GM19035 (cell line): Measurements from ENCODE around the gene LGR4.
"Not testable (repeated sequence)": the region's sequence is repeated elsewhere in the genome, so short reads cannot be mapped to it uniquely, and the experiment has no call there.

Source experiments
- ATAC-seq: cut with Tn5 transposase; IDR thresholded peaks from one replicate; pipeline ENCODE4 v1.9.1; 2021; ENCODE audit not compliant: unreplicated experiment

LGR4 gene

DNA sequence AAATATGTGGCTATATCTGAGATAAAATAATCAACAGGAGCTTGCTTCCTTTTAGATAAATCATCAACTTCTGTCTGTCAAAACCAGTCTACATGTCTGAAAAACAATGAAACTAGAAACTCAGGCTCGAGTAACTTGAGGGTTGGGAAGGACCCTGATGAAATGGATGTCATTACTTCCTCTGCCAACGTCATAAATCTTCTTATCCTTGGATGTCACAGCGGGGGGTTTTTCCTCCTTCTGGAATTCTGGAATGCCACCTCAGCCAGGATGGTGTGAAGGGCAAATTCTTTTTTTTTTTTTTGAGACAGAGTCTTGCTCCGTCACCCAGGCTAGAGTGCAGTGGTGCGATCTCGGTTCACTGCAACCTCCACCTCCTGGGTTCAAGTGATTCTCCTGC is 13.4 kb downstream of the LGR4 start:
- no peak for ATAC-seq

DNA sequence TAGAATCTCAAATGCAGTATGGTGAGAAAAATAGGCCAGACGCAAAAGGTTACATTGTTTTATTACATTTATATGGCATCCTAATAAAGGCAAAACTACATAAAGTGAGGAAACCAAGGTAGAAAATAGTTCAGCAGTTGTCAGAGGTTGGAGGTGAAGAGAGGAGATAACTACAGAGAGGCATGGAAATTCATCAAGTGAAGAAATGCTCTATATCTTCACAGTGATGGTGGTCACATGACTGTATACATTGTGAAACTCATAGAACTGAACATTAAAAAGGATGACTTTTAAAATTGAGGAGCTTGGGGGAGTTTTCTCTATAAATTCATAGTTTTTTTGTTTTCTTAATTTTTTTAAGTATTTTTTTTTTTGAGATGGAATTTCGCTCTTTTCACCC is 14.4 kb downstream of the LGR4 start:
- ATAC-seq = no peak

DNA sequence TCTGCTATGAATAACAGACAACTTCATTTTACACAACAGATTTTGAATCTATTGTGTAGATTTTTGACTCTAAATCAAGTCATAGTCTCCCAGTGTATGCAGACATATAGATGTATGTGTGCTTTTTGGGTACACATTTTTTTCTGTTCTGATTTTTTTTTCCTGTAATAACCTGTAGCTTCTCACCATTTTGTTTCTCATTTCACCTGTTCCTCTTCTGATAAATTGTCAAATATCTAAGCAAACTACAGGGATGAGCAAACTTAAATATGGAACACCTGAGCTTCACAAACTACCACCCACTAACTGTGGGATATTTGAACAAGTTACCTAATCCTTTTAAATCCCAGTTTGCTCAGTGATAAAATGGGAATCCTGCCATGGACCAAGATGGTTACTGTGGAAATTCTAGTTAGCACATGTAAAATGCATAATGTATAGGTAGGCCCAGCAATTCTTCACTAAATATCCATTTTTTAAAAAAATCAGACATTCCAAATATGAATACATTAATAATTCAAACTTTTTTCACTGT is 15.7 kb downstream of the LGR4 start:
- no peak for ATAC-seq

DNA sequence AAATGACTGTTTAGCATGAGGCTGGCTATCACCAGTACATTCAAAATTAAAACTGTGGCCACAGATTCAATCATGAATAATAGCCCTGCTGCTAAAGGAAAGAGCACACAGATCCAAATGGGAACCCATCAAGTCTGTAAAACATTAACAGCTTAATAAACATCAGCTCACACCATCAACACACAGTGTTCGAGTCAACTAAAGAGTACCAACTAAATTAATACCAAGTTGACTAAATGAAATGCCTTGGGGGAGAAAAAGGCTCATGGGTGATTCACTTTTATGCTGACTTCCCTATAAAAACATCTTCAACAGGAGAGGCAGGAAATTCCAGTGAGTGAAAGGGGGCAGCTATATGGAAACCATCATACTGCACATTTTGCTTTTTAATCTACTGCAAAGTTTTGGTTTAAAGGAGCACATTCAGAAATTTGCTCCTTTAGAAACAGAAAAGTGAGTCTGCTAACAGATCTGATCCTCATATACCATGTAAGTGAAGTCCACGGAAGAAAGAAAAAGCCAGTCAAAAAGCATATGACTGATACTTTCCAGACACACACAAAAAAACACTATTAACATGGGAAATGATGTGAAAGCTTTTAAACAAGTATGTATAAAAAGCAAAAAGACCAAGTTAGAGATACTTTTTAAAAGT is 16.3 kb downstream of the LGR4 start:
- ATAC-seq = no peak

DNA sequence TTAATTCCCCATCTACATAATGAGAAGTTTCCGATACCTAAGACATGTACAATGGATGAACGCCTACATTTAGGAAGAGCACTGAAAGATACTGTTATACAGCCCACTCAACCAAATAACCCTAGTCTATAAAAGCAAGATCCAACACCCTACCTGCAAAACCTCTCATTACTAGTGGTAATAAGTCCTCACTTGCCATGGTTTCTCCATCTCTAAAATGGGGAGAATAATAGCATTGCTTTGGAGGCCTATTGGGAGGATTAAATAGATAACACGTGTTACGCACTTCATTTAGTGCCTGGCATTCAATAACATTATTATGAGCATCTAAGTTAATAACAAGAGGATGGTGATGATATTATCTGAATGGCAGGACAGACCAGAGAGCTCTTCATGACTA is 16.9 kb downstream of the LGR4 start:
- no peak for ATAC-seq

DNA sequence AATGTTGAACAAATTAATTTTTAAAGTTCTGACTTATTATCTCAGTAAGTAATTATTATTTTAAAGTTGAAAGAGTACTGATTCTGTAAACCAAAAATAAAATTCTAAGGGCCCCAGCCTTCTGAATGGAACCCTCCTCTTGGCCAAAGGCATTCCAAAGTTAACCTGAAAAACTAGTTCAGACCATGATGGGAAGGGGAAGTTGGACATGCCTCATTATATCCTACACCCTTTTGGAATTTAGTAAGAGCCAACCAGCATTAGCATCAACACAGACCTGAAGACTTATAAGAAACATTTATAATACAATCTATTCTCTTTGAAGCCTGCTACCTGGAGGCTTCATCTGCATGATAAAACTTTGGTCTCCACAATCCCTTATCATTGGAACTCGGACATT is 18.9 kb downstream of the LGR4 start:
- ATAC-seq = no peak

DNA sequence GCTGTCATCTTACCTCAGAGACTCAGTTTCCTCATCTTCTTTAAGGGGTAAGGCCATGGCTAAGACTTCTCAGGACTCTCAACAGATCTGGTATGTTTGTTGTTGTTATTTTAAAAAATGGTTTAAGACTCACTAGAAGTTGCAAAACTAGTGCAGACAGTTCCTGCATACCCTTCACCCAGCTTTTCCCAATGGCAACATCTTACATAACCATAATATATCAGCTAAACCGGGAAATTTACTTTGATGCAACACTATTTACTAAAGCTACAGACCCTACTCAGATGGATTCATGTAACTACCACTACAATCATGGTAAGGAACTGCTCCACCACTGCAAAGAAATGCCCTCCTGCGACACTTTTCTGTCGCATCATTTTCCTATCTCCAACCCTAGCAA is 20.4 kb downstream of the LGR4 start:
- ATAC-seq = no peak

DNA sequence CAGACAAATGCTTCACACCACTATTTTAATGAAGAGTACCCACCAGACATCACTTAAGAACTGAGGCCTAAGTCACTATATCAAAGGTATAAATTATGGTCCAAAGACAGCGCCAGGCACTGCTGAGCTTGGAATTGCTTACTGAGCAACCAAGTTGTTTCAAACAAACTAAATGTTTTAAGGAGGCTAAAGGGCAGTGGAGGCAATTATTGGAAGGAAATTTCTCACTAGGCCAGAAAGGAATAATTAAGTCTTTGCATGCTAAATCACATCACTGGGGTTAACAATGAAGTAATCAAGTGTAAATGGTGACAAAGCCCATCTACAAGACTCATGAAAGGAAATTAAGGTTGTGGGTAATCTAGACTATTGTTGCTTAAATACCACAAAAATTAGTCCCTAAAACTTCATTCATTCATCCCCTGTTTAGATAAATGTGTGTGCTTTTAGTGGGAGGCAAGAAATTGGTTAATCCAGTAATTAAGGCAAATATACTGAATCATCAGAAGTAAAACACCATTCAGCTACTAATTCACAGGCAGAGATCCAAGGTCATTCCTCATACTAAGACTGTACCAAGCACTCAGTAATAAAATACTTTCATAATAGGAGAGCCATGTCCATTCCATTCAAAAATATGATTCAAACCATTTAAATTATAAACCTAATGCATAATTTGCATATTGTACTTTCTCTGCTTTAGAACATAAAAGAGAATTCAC is 21.2 kb downstream of the LGR4 start:
- ATAC-seq = no peak

DNA sequence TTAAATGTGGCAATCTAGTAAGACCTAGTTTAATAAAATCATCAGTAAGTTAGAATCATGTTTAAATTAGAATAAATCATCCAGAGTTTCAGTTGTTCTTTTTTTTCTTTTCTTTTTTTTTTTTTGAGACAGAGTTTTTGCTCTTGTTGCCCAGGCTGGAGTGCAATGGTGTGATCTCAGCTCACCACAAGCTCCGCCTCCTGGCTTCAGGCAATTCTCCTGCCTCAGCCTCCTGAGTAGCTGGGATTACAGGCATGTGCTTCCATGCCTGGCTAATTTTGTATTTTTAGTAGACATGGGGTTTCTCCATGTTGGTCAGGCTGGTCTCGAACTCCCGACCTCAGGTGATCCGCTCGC is 24.4 kb downstream of the LGR4 start:
- not testable (repeated sequence) for ATAC-seq

DNA sequence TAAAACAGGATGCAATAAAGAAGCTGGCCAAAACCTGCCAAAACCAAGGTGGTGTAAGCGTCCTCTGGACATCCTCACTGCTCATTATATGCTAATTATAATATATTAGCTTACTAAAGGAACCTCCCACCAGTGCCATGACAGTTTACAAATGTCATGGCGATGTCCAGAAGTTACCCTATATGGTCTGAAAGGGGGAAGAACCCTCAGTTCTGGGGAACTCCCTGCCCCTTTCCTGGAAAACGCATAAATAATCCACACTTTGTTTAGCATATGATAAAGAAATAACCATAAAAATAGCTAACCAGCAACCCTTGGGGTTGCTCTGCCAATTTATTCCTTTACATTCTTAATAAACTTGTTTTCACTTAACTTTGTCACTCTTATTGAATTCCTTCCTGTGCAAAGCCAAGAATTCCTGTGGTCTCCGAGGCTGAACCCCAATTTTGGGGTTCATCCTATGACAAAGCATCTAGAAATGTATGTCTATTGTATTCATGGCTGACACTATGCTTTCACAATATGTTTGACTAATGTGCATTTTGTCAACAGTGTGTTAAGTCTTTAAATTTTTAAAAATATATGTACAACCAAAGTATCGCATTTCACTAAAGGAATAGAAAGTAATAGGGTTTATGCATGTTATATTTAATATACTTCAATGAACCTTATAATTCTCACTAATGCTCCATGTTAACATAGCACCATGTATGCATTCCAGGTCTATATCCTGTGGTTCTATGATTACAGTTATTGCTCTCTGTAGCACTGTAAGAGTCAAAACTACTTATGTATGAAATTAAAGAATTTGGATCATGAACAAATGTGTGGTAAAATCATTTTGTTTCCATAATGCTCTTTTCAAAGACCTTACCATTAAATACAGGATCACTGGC is 25.1 kb downstream of the LGR4 start:
- no peak for ATAC-seq

DNA sequence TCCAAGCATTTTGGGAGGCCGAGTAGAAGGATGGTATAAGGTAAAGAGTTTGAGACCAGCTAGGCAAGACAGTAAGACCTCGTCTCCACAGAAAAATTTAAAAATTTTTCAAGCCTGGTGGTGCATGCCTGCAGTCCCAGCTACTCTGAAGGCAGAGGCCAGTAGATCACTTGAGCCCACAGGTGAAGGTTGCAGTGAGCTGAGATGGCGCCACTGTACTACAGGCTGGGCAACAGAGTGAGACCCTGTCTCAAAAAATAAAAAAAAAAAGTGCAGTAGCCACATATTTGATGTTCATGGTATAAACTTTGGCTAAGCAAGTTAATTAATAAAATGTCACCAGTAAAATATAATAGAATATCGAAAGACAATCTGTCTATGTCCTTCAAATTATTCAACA is 27.0 kb downstream of the LGR4 start:
- no peak for ATAC-seq

DNA sequence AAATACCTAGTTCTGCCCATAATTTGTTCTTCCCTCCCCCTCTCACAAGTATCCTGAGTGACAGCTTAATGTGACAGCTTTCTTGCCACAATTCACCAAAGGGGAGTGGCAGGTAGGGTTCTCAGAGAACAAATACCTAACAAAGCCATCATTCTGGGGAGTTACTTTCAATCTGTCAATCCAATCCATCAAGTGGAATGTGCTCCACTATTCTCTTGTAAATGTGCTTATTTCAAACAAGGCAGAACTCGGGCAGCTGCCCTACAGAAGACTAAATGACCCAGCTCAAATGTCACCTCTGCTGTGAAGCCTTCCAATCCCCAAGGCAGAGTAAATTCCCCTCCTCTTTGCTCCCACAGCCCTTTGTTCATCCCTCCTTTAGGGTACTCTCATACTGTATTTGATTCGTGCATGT is 27.8 kb downstream of the LGR4 start:
- no peak for ATAC-seq

DNA sequence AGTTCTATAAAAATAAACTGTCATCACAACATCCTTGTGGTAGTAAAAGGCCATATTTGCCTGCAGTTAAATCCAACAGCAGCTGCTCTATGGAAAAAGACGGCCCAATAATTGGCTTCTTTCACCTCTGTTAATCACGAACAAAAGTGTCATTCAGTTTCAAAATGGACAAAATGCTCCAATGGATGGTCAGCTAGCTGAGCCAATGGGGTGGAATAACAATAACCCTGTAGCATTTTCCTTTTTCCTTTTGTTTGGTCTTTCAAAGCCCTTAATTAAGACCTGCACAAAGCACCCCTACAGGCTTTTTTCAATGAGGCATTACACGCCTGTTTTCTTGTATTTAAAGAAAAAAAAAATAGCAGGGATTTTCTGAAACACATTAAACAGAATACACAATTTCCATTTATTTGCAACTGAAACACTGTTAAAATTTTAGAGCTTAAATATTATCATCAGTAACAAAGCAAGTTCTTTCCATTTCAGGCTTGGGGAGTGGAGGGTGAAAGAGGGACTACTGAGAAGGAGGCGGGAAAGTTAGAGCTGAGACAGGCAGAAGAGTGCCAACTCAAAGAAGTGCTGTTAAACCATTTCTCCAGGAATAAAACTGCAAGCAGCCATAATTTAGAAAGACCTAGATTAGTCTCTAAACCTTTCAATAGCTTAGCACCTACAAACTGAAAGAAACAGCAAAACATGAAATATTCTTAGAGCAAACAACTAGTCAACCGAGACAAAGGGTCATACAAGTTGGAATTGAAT is 28.7 kb downstream of the LGR4 start:
- ATAC-seq = no peak

DNA sequence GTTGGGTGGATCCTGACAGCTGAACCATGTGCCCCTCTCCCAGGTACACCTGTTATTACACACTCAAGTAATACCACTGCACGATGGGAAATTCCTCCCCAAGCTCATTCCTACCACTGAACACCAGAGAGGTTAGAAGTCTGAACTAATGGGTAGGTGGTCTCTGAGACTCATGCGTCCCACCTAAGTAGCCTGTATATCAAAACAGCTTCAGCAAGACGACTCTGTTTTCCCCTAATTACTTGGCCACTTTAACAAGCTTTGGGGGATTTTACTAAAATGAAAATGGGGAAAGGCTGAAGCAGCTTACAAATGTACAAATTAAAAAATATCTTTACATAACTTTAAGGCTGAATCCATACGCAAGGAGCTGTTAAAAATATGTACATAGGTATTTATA is 29.4 kb downstream of the LGR4 start:
- ATAC-seq = no peak

DNA sequence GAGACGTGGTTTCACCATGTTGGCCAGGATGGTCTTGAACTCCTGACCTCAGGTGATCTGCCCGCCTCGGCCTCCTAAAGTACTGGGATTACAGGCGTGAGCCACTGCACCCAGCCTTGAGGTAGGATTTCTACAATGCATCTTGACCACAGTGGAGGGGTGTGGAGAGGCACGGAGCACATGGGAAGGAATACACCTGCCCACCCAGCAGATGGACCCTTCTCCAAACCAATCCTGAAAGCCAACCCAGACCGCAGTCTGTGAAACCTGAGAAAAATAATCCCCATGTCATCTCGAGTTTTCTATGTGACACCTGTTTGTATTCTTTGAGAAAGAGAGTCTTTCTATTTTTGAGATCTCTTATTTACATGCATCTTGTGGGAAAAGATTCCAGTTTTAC is 32.5 kb downstream of the LGR4 start:
- no peak for ATAC-seq

DNA sequence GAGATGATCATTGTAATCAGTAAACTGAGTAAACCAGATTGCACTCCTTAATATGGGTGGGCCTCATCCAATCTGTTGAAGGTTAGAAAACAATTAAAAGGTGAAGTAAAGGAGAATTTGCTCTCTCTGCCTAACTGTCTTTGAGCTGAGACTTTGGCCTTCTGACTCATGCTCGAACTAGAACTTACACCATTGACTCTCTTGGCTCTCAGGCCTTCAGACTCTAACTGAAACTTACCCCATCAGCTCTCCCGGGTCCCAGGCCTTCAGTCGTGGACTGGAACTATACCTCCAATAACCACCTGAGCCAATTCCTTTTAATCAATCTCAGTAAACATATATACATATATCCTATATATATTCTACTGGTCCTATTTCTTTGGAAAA is 34.0 kb downstream of the LGR4 start:
- no peak for ATAC-seq

DNA sequence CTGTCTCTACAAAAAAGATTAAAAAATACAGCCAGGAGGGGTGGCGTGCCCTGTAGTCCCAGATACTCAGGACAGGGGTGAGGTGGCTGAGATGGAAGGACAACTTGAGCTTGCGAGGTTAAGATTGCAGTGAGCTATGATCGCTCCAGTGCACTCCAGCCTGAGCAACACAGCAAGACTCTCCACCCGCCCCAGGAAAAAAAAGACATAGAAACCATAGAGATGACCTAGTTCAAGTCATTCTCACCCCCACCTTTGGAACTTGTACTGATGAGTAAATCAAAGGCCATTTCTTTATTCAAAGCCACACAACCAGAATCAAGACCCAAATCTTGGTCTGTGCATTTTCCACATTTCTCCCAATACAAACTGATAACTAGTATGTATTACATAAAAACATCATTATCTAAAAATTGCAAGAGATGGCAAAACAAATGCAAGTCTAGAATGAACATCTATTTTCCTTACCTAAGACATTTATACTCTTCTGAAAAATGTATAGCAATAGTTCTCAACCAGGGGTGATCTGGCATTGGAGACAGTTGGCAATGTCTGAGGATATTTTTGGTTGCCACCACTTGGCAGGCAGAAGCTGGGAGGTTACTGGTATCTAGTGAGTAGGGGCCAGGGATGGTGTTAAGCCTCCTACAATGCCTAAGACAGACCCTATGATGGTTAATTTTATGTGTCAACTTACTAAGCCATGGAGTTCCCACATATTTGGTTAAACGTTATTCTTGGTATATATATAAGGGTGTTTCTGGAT is 34.6 kb downstream of the LGR4 start:
- ATAC-seq = no peak

DNA sequence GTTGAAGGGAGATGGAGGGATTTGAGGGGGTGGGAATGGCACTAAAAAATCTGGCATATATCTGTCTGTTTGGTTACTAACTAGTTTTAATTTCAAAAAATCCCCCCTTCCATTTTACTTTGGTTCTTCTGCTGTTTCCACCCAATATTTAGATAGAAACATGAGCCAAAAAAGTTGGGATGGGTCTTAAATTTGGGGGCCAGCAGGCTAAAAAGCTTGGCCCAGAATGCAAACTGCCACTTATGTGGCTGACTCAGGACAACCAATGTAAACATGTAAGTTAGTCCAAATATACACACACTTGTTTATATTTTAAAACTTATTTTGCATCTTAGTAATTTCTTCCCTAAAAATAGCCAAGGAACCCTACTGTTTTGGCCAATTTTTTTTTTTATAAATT is 35.7 kb downstream of the LGR4 start:
- no peak for ATAC-seq

DNA sequence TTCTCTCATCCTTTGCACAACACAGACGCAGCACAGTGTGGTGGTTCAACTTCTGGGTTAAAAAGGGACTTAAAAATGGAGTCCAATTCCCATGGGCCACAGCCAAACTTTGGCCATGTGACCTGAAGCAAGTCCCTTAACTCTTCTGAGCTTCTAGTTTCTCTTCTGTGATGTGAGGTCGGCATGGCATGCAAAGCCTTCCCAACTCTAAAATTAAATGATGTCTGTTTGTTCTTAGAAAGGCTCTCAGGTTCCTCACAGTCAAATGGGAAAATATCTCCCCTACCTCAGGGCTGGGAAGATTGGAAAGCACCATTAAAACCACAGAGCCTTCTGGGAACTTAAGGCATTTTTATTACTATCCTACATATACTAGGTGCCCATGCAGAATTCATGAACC is 38.8 kb downstream of the LGR4 start:
- no peak for ATAC-seq

DNA sequence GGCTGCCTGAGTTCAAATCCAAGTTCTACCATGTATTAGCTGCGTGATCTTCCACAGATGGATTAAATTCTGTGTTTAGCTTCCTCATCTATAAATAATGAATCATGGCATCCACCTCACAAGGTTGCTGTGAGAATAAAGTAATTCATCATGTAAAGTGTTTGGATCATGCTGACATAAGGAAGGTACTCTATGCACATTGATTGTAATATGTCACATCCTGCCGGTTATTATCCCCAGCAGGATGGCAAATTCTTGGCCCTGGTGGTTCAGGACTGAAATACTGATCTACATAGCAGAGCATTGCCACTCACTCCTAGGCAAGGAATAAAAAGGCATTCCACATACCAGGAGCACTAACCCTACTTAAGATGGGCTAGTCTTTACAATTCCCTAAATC is 40.8 kb downstream of the LGR4 start:
- ATAC-seq = no peak
